HCT116 (cell line): Measurements from ENCODE around the gene TMEM9. TPM values are rescaled to one million over a fixed set of nuclear protein-coding genes. Genes with fewer than 3 reads are reported as not detected.

Experiments used
- ATAC-seq: fragments of 200-7000 bp; cut with Tn5 transposase; 2 replicates; pipeline ENCODE4 v1.9.1; 2020; ENCODE audit warnings: mild to moderate bottlenecking, moderate library complexity
- BruUV-seq: library from RNA; stranded (reverse); fragments of 400-500 nt; replicated peaks from 2 replicates; lab custom pipeline; 2021; lab: Mats Ljungman, UMichigan
- CTCF ChIA-PET: fragments of 300-600 bp; sonication (Branson Sonifier 250); formaldehyde crosslinking; loops from one replicate; lab custom pipeline; 2021; ENCODE audit warnings: antibody characterized with exemption; lab: Charles Lee
- POLR2A ChIA-PET: fragments of 300-600, 350-600 bp; sonication (Branson Sonifier 250); formaldehyde crosslinking; loops from one replicate; lab custom pipeline; 2021; ENCODE audit warnings: antibody characterized with exemption; lab: Charles Lee
- RAD21 ChIA-PET, 2 experiments: fragments of 300-600 bp; sonication (Branson Sonifier 250); formaldehyde crosslinking; loops; one replicate each; lab custom pipeline; 2023; ENCODE audit warnings: low total read pairs in 2 of 2; ENCODE audit not compliant: uncharacterized antibody in 2 of 2, unreplicated experiment in 2 of 2, low non-redundant PET in 1 of 2; lab: Charles Lee
- DNase-seq: peaks from one replicate; pipeline ENCODE4 v3.0.0-alpha.2; 2010; ENCODE audit warnings: low read depth, low spot score
- H2AFZ ChIP-seq: fragments of 200-600 bp; shearing (Covaris generic), sonication (generic); 2 replicates; pipeline ENCODE4 v1.6.1; 2017; ENCODE audit warnings: low read depth, mixed run types, mixed read lengths, antibody characterized with exemption, low read length; ENCODE audit not compliant: poor library complexity, severe bottlenecking
- H3K27ac ChIP-seq: 2 replicates; pipeline ENCODE4 v1.5.1; 2012; ENCODE audit warnings: low read depth, low read length
- H3K27me3 ChIP-seq: fragments of 200-600 bp; sonication (generic); 2 replicates; pipeline ENCODE4 v1.6.1; 2016; ENCODE audit warnings: mixed run types, low read length, mixed read lengths; ENCODE audit not compliant: insufficient read depth
- H3K36me3 ChIP-seq, 2 experiments: fragments of 200-500 bp in 1 of 2; fragments of 200-600 bp in 1 of 2; sonication (Bioruptor generic) in 1 of 2; sonication (generic) in 1 of 2; 2 replicates each; pipeline versions ENCODE4 v1.5.1 to v1.6.1; 2014 to 2016; ENCODE audit warnings: low read length in 2 of 2, inconsistent platforms in 1 of 2, mixed read lengths in 1 of 2, mixed run types in 1 of 2; ENCODE audit not compliant: insufficient read depth in 2 of 2, control insufficient read depth in 1 of 2
- H3K4me1 ChIP-seq, 2 experiments: fragments of 200-600 bp in 1 of 2; sonication (generic) in 1 of 2; 2 replicates each; pipeline versions ENCODE4 v1.5.1 to v1.6.1; 2012 to 2017; ENCODE audit warnings: low read length in 2 of 2, inconsistent platforms in 1 of 2, mild to moderate bottlenecking in 1 of 2, mixed read lengths in 1 of 2, mixed run types in 1 of 2, moderate library complexity in 1 of 2; ENCODE audit not compliant: insufficient read depth in 2 of 2, control insufficient read depth in 1 of 2
- H3K4me2 ChIP-seq: fragments of 200-600 bp; sonication (generic); 2 replicates; pipeline ENCODE4 v1.6.1; 2017; ENCODE audit warnings: mixed run types, low read length, mixed read lengths
- H3K4me3 ChIP-seq, 2 experiments: fragments of 200-600 bp in 1 of 2; sonication (generic) in 1 of 2; replicated peaks in 1 of 2; 2 replicates each; pipeline ENCODE4 v1.5.1; 2011 to 2016; ENCODE audit warnings: low read length in 2 of 2, control low read depth in 1 of 2, low read depth in 1 of 2, mild to moderate bottlenecking in 1 of 2, mixed read lengths in 1 of 2, mixed run types in 1 of 2
- H3K79me2 ChIP-seq: fragments of 200-600 bp; sonication (generic); 2 replicates; pipeline ENCODE4 v1.6.1; 2017; ENCODE audit warnings: mild to moderate bottlenecking, mixed run types, low read length, moderate library complexity, mixed read lengths; ENCODE audit not compliant: insufficient read depth
- H3K9ac ChIP-seq: fragments of 200-600 bp; sonication (generic); 2 replicates; pipeline ENCODE4 v1.6.1; 2016; ENCODE audit warnings: low read length, mixed read lengths
- H3K9me2 ChIP-seq: fragments of 200-600 bp; sonication (generic), shearing (Covaris generic); 2 replicates; pipeline ENCODE4 v1.6.1; 2017; ENCODE audit warnings: mixed run types, mild to moderate bottlenecking, moderate library complexity; ENCODE audit not compliant: insufficient read depth
- H3K9me3 ChIP-seq, 2 experiments: fragments of 200-500 bp in 1 of 2; fragments of 200-600 bp in 1 of 2; sonication (Bioruptor generic) in 1 of 2; sonication (generic) in 1 of 2; 2 replicates each; pipeline ENCODE4 v1.6.1; 2014 to 2017; ENCODE audit warnings: low read length in 2 of 2, mixed read lengths in 2 of 2, inconsistent platforms in 1 of 2, low read depth in 1 of 2, mild to moderate bottlenecking in 1 of 2, mixed run types in 1 of 2, moderate library complexity in 1 of 2; ENCODE audit not compliant: control insufficient read depth in 1 of 2, insufficient read depth in 1 of 2
- H4K20me1 ChIP-seq: fragments of 200-600 bp; sonication (generic), shearing (Covaris generic); 2 replicates; pipeline ENCODE4 v1.6.1; 2017; ENCODE audit warnings: mixed run types, mild to moderate bottlenecking, moderate library complexity; ENCODE audit not compliant: insufficient read depth
- CBX3 ChIP-seq: IDR thresholded peaks from 2 replicates; pipeline ENCODE4 v1.6.1; 2012; ENCODE audit warnings: low read depth
- CTCF ChIP-seq, 3 experiments: fragments of 200-600 bp in 1 of 3; sonication (generic) in 1 of 3; IDR thresholded peaks in 2 of 3; conservative IDR thresholded peaks in 1 of 3; 2 replicates each; pipeline ENCODE4 v1.5.1; 2012 to 2017; ENCODE audit warnings: low read depth in 2 of 3, low read length in 2 of 3, antibody characterized with exemption in 1 of 3, borderline replicate concordance in 1 of 3, control low read depth in 1 of 3, mild to moderate bottlenecking in 1 of 3, mixed read lengths in 1 of 3, mixed run types in 1 of 3, moderate library complexity in 1 of 3; ENCODE audit not compliant: insufficient read depth in 1 of 3
- EGR1 ChIP-seq: IDR thresholded peaks from 2 replicates; pipeline ENCODE4 v1.6.1; 2012; ENCODE audit warnings: low read depth
- EZH2 ChIP-seq: fragments of 200-600 bp; sonication (generic); IDR thresholded peaks from 2 replicates; pipeline ENCODE4 v1.6.1; 2017; ENCODE audit warnings: antibody characterized with exemption, mixed run types
- EZH2phosphoT487 ChIP-seq: fragments of 200-600 bp; IDR thresholded peaks from 2 replicates; pipeline ENCODE4 v1.6.1; 2018; ENCODE audit warnings: antibody characterized with exemption, borderline replicate concordance
- FOSL1 ChIP-seq: IDR thresholded peaks from 2 replicates; pipeline ENCODE4 v1.6.1; 2012; ENCODE audit warnings: low read depth
- JUND ChIP-seq: IDR thresholded peaks from 2 replicates; pipeline ENCODE4 v1.6.1; 2012
- MAX ChIP-seq: IDR thresholded peaks from 2 replicates; pipeline ENCODE4 v1.6.1; 2012
- RAD21 ChIP-seq: IDR thresholded peaks from 2 replicates; pipeline ENCODE4 v1.6.1; 2012; ENCODE audit warnings: low read depth, mild to moderate bottlenecking
- REST ChIP-seq: IDR thresholded peaks from 2 replicates; pipeline ENCODE4 v1.6.1; 2012; ENCODE audit warnings: low read depth
- SIN3A ChIP-seq: IDR thresholded peaks from 2 replicates; pipeline ENCODE4 v1.6.1; 2012; ENCODE audit warnings: low read depth
- TCF7L2 ChIP-seq: IDR thresholded peaks from 2 replicates; pipeline ENCODE4 v1.7.0; 2011; ENCODE audit warnings: borderline replicate concordance, inconsistent platforms; ENCODE audit not compliant: insufficient read depth, insufficient read length; ENCODE audit errors: extremely low read depth
- YY1 ChIP-seq: IDR thresholded peaks from 2 replicates; pipeline ENCODE4 v1.6.1; 2011; ENCODE audit warnings: low read length, low read depth, moderate library complexity, mild to moderate bottlenecking; ENCODE audit not compliant: insufficient replicate concordance; ENCODE audit errors: extremely low read depth
- ZFX ChIP-seq: fragments of 450-650 bp; IDR thresholded peaks from 2 replicates; pipeline ENCODE4 v1.6.1; 2017
- ZNF274 ChIP-seq: fragments of 200-500 bp; sonication (Bioruptor generic); IDR thresholded peaks from 2 replicates; pipeline ENCODE4 v1.6.1; 2014; ENCODE audit warnings: mild to moderate bottlenecking, low read depth, low read length, inconsistent platforms
- intact Hi-C: fragments of 100-400 bp; cut with micrococcal nuclease; formaldehyde crosslinking; loops from 2 replicates; pipeline ENCODE4 v1.10.0; 2022
- total RNA-seq: library from RNA; stranded (reverse); gene quantifications from one replicate; pipeline ENCODE4 v1.2.1, GENCODE V29; 2021; ENCODE audit not compliant: unreplicated experiment
- TF ChIP-seq, protein P1 (sequence below): IDR thresholded peaks from 2 replicates; pipeline ENCODE4 v1.6.1; 2012

The TMEM9 gene
- total RNA-seq, 1 experiment from 2014 or later: 66.3 TPM

- TF ChIP-seq EGR1 (no peak), FOSL1 (no peak), YY1 (no peak), ZFX (no peak), CBX3 (no peak), REST (no peak), EZH2 (no peak), JUND (no peak), SIN3A (no peak), CTCF (IDR thresholded peaks at IDR 0.05 in 2 of 3, conservative IDR thresholded peaks at IDR 0.05 in 1 of 3; ENCODE audit: borderline replicate concordance in 1 of 3, insufficient read depth in 1 of 3, low read depth in 2 of 3, low read length in 2 of 3) (no peak), MAX (no peak), EZH2phosphoT487 (no peak), TCF7L2 (no peak), RAD21 (no peak), ZNF274 (no peak)
- TF ChIP-seq, protein P1, sequence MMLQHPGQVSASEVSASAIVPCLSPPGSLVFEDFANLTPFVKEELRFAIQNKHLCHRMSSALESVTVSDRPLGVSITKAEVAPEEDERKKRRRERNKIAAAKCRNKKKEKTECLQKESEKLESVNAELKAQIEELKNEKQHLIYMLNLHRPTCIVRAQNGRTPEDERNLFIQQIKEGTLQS: no peak
- TF ChIP-seq, all 23 proteins: peak for 0
- H3K27me3 ChIP-seq: peaks cover 17% of the 10 kb centered on the region; the same call in 1 of the 2 replicates
- ChIA-PET POLR2A (interaction anchor here (0.6 kb wide), 1 partner anchor 619 kb away, joined by 3 read pairs; no protein-coding TSS in a partner anchor), RAD21 (no interaction called here), CTCF (interaction anchor here (1.0 to 2.4 kb wide), 5 partner anchors 9 to 87 kb away, joined by 3 to 8 read pairs (median 4); no protein-coding TSS in a partner anchor)
- no peak overlapping the region for H3K4me3 ChIP-seq
- DNase-seq (no peak), ATAC-seq (no peak)
- no peaks in the 10 kb centered on the region for H3K79me2 ChIP-seq
- no peaks in the 10 kb centered on the region for H3K9me3 ChIP-seq
- no peaks in the 10 kb centered on the region for H3K9me2 ChIP-seq
- H3K36me3 ChIP-seq: no peaks in the 10 kb centered on the region
- intact Hi-C loops: loop anchor here (2.0 kb wide), 1 partner anchor 43 kb away; no protein-coding TSS in a partner anchor
- H3K9ac ChIP-seq: no peak overlapping the region; the same call in 1 of the 2 replicates
- no TSS peak for BruUV-seq
- peaks cover 13 to 25% of the 10 kb centered on the region in 2 experiments for H3K4me1 ChIP-seq
- no peaks in the 10 kb centered on the region for H4K20me1 ChIP-seq
- peak overlapping the region; percentile 85 for H3K4me2 ChIP-seq
- H3K27ac ChIP-seq: no peak overlapping the region; the same call in 1 of the 2 replicates
- H2AFZ ChIP-seq: no peak overlapping the region
These were observed 26.4 kb downstream of the TMEM9 start for GRCh38 chr1:201127755-201128455.
